HG03354 (cell line): ENCODE results near the gene PSMC1.

Source experiments
- ATAC-seq: cut with Tn5 transposase; IDR thresholded peaks from one replicate; pipeline ENCODE4 v1.9.1; 2021; ENCODE audit warnings: mild to moderate bottlenecking; ENCODE audit not compliant: unreplicated experiment, poor library complexity, severe bottlenecking

The PSMC1 gene

GRCh38 chr14:90299408-90299807 lies 43.1 kb downstream of the PSMC1 start:
- ATAC-seq: no peak

GRCh38 chr14:90300611-90301047 lies 44.3 kb downstream of the PSMC1 start:
- ATAC-seq: no peak

- no peak for ATAC-seq
Measured at GRCh38 chr14:90301122-90301521, 44.8 kb downstream of the PSMC1 start.

GRCh38 chr14:90301668-90302090 lies 45.3 kb downstream of the PSMC1 start:
- ATAC-seq: no peak

GRCh38 chr14:90302529-90303303 lies 46.4 kb downstream of the PSMC1 start:
- ATAC-seq: no peak

GRCh38 chr14:90303473-90303872 lies 47.1 kb downstream of the PSMC1 start:
- no peak for ATAC-seq

- no peak for ATAC-seq
Measured at GRCh38 chr14:90304502-90304901, 48.1 kb downstream of the PSMC1 start.

- ATAC-seq: no peak
Measured at GRCh38 chr14:90305176-90305601, 48.8 kb downstream of the PSMC1 start.

GRCh38 chr14:90308561-90308960 lies 52.2 kb downstream of the PSMC1 start:
- ATAC-seq: no peak

GRCh38 chr14:90317286-90317685 lies 60.9 kb downstream of the PSMC1 start:
- ATAC-seq: no peak

- ATAC-seq: no peak
Measured at GRCh38 chr14:90318016-90318415, 61.7 kb downstream of the PSMC1 start.

GRCh38 chr14:90319173-90319572 lies 62.8 kb downstream of the PSMC1 start:
- ATAC-seq: no peak

GRCh38 chr14:90319634-90320541 lies 63.5 kb downstream of the PSMC1 start:
- no peak for ATAC-seq

GRCh38 chr14:90321891-90322290 lies 65.5 kb downstream of the PSMC1 start:
- no peak for ATAC-seq
